Measurements from ENCODE around the gene CD300LB. TPM values are rescaled to one million over a fixed set of nuclear protein-coding genes. Genes with fewer than 3 reads are reported as not detected.
A peak's percentile ranks its signal among the peaks of the same experiment; 100 is the strongest.

CD300LB gene
- total RNA-seq, 1 donor from 2014 or later = 1.5 TPM

- Histone ChIP-seq H3K27me3 (ENCODE audit: low read depth) (peaks cover 4% of the 10 kb centered on the region), H3K9me3 (no peaks in the 10 kb centered on the region), H3K4me3 (no peak overlapping the region), H3K27ac (no peak overlapping the region), H3K4me1 (peaks cover 4% of the 10 kb centered on the region), H3K36me3 (peaks cover 9% of the 10 kb centered on the region)
- intact Hi-C loops (cut with DNase I) = no loop called here
- DNase-seq (no peak), ATAC-seq (no peak)
- no peak for TF ChIP-seq CTCF (IDR thresholded peaks at IDR 0.05)
Observed at GRCh38 chr17:74484066-74484465, 47.2 kb downstream of the CD300LB start.

- ATAC-seq (no peak), DNase-seq (peak; percentile 20)
- Histone ChIP-seq H3K27ac (no peak overlapping the region), H3K4me3 (no peak overlapping the region), H3K27me3 (ENCODE audit: low read depth) (peaks cover 4% of the 10 kb centered on the region), H3K9me3 (no peaks in the 10 kb centered on the region), H3K36me3 (peaks cover 9% of the 10 kb centered on the region), H3K4me1 (peaks cover 27% of the 10 kb centered on the region)
- intact Hi-C loops (cut with DNase I) = no loop called here
- no peak for TF ChIP-seq CTCF (IDR thresholded peaks at IDR 0.05)
Observed at GRCh38 chr17:74481621-74482020, 49.7 kb downstream of the CD300LB start.

- H3K27ac ChIP-seq = no peak overlapping the region
- H3K4me3 ChIP-seq = no peak overlapping the region
- peaks cover 4% of the 10 kb centered on the region for H3K27me3 ChIP-seq (ENCODE audit: low read depth)
- no peaks in the 10 kb centered on the region for H3K9me3 ChIP-seq
- DNase-seq (peak; percentile 35), ATAC-seq (no peak)
- intact Hi-C loops (cut with DNase I) = no loop called here
- H3K4me1 ChIP-seq = peaks cover 27% of the 10 kb centered on the region
- peaks cover 9% of the 10 kb centered on the region for H3K36me3 ChIP-seq
- no peak for TF ChIP-seq CTCF (IDR thresholded peaks at IDR 0.05)
Observed at GRCh38 chr17:74480290-74480689, 51.0 kb downstream of the CD300LB start.

DNA sequence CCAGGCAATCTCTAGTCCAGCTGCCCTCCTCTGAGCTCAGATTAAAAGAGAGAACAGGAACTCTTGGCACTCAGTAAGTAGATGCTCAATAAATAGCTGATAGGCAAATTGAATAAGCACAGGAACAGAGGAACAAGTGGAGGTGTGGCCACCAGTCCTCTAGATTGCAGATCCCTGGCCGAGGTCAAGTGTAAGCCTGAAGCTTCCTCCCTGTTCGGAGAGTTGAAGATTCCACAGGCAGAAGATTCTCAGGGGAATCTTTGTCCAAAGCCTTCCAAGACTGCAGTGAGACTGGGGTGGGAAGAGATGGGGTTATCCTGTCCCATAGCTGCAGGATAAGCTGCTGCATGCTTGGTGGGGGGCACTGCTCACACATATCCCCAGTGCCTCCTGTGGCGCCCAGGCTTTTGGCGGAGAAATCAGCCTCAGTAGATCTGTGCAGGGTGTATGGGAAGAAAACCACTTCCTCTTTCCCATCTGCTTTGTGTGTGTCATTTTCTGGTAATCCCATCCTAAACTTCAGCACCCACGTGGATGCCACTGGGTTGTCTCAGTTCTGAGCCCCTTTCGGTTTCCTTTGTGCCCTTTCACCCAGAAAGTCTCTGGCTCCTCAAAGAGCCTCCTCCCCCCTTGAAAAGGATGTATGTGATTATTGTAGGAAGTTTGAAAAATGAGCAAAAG, 52.7 kb downstream of the CD300LB start:
- H3K27me3 ChIP-seq (ENCODE audit: low read depth) = peaks cover 2% of the 10 kb centered on the region
- H3K4me3 ChIP-seq = no peak overlapping the region
- no peak for TF ChIP-seq CTCF (IDR thresholded peaks at IDR 0.05)
- peak overlapping the region; percentile 25 for H3K27ac ChIP-seq
- peaks cover 27% of the 10 kb centered on the region for H3K4me1 ChIP-seq
- H3K36me3 ChIP-seq = no peaks in the 10 kb centered on the region
- intact Hi-C loops (cut with DNase I) = no loop called here
- DNase-seq (peak; percentile 45), ATAC-seq (peak; percentile 76 to 78)
- no peaks in the 10 kb centered on the region for H3K9me3 ChIP-seq

DNA sequence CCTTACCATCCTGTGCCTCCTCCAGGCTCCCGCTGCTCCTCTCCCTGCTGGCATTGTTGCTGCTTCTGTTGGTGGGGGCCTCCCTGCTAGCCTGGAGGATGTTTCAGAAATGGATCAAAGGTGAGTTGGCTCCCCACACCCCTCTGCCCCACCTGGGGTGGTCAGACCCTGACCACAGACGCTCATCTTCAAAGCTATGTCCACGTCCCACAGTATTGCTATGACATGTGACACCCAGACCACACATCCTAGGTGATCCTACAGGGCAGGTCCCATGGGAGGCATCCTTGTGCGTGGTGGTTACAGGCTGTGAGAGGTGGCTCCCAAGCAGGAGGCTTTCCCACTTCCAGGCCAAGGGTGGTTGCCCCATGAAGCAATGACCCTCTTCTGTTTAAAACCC, 53.9 kb downstream of the CD300LB start:
- H3K27me3 ChIP-seq (ENCODE audit: low read depth) = no peaks in the 10 kb centered on the region
- ATAC-seq = no peak
- intact Hi-C loops (cut with DNase I) = no loop called here
- DNase-seq = peak; percentile 16
- H3K36me3 ChIP-seq = no peaks in the 10 kb centered on the region
- no peak for TF ChIP-seq CTCF (IDR thresholded peaks at IDR 0.05)
- H3K27ac ChIP-seq = no peak overlapping the region
- H3K4me3 ChIP-seq = no peak overlapping the region
- peaks cover 27% of the 10 kb centered on the region for H3K4me1 ChIP-seq
- no peaks in the 10 kb centered on the region for H3K9me3 ChIP-seq

All from lower lobe of right lung (tissue), 2 donors.